ENCODE measurements around the gene TMEM30A.
A peak's percentile ranks its signal among the peaks of the same experiment; 100 is the strongest.

TMEM30A gene

GRCh38 chr6:75279418-75279817 lies 5.2 kb downstream of the TMEM30A start:
- Histone ChIP-seq H3K4me3 (ENCODE audit: low read depth, low read length) (no peak overlapping the region), H3K27ac (ENCODE audit: extremely low read depth, low read depth, low read length) (no peak overlapping the region), H3K9me3 (ENCODE audit: control insufficient read depth, insufficient read depth, low read depth, low read length) (no peaks in the 10 kb centered on the region), H3K4me1 (ENCODE audit: control insufficient read depth, insufficient read depth, low read length) (peaks cover 19% of the 10 kb centered on the region; the same call in 1 of the 2 replicates), H3K36me3 (ENCODE audit: control insufficient read depth in 2 of 2, insufficient read depth in 1 of 2, low read length in 2 of 2) (no peaks in the 10 kb centered on the region)
- CTCF ChIA-PET: interaction anchor here (0.6 to 3.3 kb wide), 7 partner anchors 9 to 635 kb away, joined by 3 to 38 read pairs (median 3); no protein-coding TSS in a partner anchor
- POLR2A ChIA-PET: no interaction called here
- no peak for TF ChIP-seq ZNF362 (tag by site-specific recombination; IDR thresholded peaks at IDR 0.05)

GRCh38 chr6:75278474-75279077 lies 6.0 kb downstream of the TMEM30A start:
- H3K4me3 ChIP-seq (ENCODE audit: low read depth, low read length): no peak overlapping the region
- H3K36me3 ChIP-seq (ENCODE audit: control insufficient read depth in 2 of 2, insufficient read depth in 1 of 2, low read length in 2 of 2): no peaks in the 10 kb centered on the region
- no peak for TF ChIP-seq SETDB1 (IDR thresholded peaks at IDR 0.05; ENCODE audit: insufficient read length, low read length)
- peak; percentile 34 for TF ChIP-seq ZNF366 (tag by site-specific recombination; conservative IDR thresholded peaks at IDR 0.05)
- peaks cover 19% of the 10 kb centered on the region; the same call in 1 of the 2 replicates for H3K4me1 ChIP-seq (ENCODE audit: control insufficient read depth, insufficient read depth, low read length)
- CTCF ChIA-PET: interaction anchor here (0.6 to 3.3 kb wide), 6 partner anchors 11 to 634 kb away, joined by 3 to 38 read pairs (median 4); no protein-coding TSS in a partner anchor
- no peak overlapping the region for H3K27ac ChIP-seq (ENCODE audit: extremely low read depth, low read depth, low read length)
- H3K9me3 ChIP-seq (ENCODE audit: control insufficient read depth, insufficient read depth, low read depth, low read length): no peaks in the 10 kb centered on the region
- POLR2A ChIA-PET: no interaction called here

GRCh38 chr6:75275067-75275466 lies 9.5 kb downstream of the TMEM30A start:
- Histone ChIP-seq H3K9me3 (ENCODE audit: control insufficient read depth, insufficient read depth, low read depth, low read length) (0 out of 2 replicates have a peak, but pooled peaks cover 2% of the 10 kb centered on the region), H3K27ac (ENCODE audit: extremely low read depth, low read depth, low read length) (no peak overlapping the region), H3K4me1 (ENCODE audit: control insufficient read depth, insufficient read depth, low read length) (peaks cover 13% of the 10 kb centered on the region; the same call in 1 of the 2 replicates), H3K36me3 (ENCODE audit: control insufficient read depth in 2 of 2, insufficient read depth in 1 of 2, low read length in 2 of 2) (peaks cover 0 to 20% of the 10 kb centered on the region in 2 experiments; a peak in 1 of 3 replicates), H3K4me3 (ENCODE audit: low read depth, low read length) (no peak overlapping the region)
- ChIA-PET CTCF (interaction anchor here (0.6 to 2.7 kb wide), 5 partner anchors 8 to 252 kb away, joined by 3 to 21 read pairs (median 5); no protein-coding TSS in a partner anchor), POLR2A (interaction anchor here (0.7 to 2.1 kb wide), 3 partner anchors 9 to 31 kb away, joined by 3 to 9 read pairs (median 4); partner anchors contain the start of genes COX7A2 and TMEM30A)
- TF ChIP-seq ZBTB17 (tag by site-specific recombination; IDR thresholded peaks at IDR 0.05) (peak; percentile 44; the same call in 1 of the 2 replicates), ZNF558 (tag by site-specific recombination; IDR thresholded peaks at IDR 0.05) (no peak), ZNF394 (tag by site-specific recombination; IDR thresholded peaks at IDR 0.05; ENCODE audit: borderline replicate concordance) (peak; percentile 44; the same call in 1 of the 2 replicates), GFI1B (tag by site-specific recombination; IDR thresholded peaks at IDR 0.05) (no peak), ZNF24 (tag by site-specific recombination; IDR thresholded peaks at IDR 0.05) (no peak), MEIS1 (CRISPR knock-in tag; IDR thresholded peaks at IDR 0.05; ENCODE audit: borderline replicate concordance) (no peak), FEZF1 (tag by site-specific recombination; IDR thresholded peaks at IDR 0.05) (peak; percentile 55), WT1 (tag by site-specific recombination; IDR thresholded peaks at IDR 0.05) (no peak), ZNF366 (tag by site-specific recombination; conservative IDR thresholded peaks at IDR 0.05) (0 out of 2 replicates have a peak, but pooled peaks have one; percentile 42), ZNF423 (tag by site-specific recombination; IDR thresholded peaks at IDR 0.05) (no peak), ZNF548 (tag by site-specific recombination; IDR thresholded peaks at IDR 0.05) (no peak), ZNF311 (tag by site-specific recombination; IDR thresholded peaks at IDR 0.05; ENCODE audit: borderline replicate concordance) (no peak), SP7 (tag by site-specific recombination; IDR thresholded peaks at IDR 0.05) (peak; percentile 50; the same call in 1 of the 2 replicates), ZNF707 (tag by site-specific recombination; IDR thresholded peaks at IDR 0.05) (no peak), SETDB1 (IDR thresholded peaks at IDR 0.05; ENCODE audit: insufficient read length, low read length) (peak; percentile 1), PRDM10 (tag by site-specific recombination; IDR thresholded peaks at IDR 0.05) (0 out of 2 replicates have a peak, but pooled peaks have one; percentile 16), ZNF398 (tag by site-specific recombination; IDR thresholded peaks at IDR 0.05) (peak; percentile 49; the same call in 1 of the 2 replicates), ZNF501 (tag by site-specific recombination; IDR thresholded peaks at IDR 0.05) (no peak), ZNF473 (tag by site-specific recombination; IDR thresholded peaks at IDR 0.05) (no peak), GLI4 (tag by site-specific recombination; IDR thresholded peaks at IDR 0.05) (no peak), KLF10 (tag by site-specific recombination; IDR thresholded peaks at IDR 0.05) (no peak), HOXC10 (CRISPR knock-in tag; IDR thresholded peaks at IDR 0.05) (no peak), PRDM1 (tag by site-specific recombination; IDR thresholded peaks at IDR 0.05) (no peak), SALL2 (tag by site-specific recombination; IDR thresholded peaks at IDR 0.05; ENCODE audit: borderline replicate concordance) (no peak)

Measured in HEK293 (cell line).